Measurements from ENCODE around the gene LRRC8A. TPM values are rescaled to one million over a fixed set of nuclear protein-coding genes. Genes with fewer than 3 reads are reported as not detected.
A peak's percentile ranks its signal among the peaks of the same experiment; 100 is the strongest.

Gene LRRC8A
- total RNA-seq, 1 experiment from 2014 or later = 16.4 TPM

DNA sequence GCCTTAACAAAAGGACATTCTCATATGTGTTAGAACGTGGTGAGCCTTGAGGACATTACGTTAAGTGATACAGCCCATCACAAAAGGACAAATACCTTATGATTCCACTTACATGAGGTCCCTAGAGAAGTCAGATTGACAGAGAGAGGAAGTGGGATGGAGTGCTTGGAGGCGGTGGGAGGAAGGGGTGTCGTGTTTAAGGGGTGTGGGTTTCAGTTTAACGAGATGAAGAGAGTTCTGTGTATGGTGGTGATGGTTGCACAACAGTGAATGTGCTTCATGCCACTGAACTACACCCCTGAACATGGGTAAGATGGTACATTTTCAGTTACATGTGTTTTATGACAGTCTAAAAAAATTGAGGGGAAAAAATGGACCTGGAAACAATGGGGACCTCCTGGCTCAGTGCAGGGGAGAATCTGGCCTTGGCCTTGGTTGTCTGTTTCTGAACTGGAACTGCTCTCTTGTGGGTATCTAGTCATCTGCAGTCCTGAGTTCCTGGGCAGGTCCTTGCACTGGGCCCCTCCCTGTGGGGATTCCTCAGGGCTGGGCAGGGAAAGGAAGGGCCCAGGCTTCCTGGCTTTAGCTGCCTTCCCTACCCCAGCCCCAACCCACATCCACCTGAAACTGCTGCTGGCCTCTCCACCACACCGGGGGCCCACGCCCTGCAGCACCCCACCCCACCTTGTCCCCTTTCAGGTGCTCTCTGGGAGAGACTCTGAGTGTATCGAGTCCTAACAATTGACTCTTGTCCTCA is 17.8 kb downstream of the LRRC8A start:
- ChIA-PET CTCF (no interaction called here), POLR2A (no interaction called here)
- no TSS peak for BruUV-seq (replicated peaks)
- ATAC-seq (peak; percentile 59; the same call in 1 of the 2 replicates), DNase-seq (ENCODE audit: low read depth, low spot score) (no peak)
- Histone ChIP-seq H3K9me3 (ENCODE audit: control insufficient read depth, insufficient read depth, low read depth, low read length) (no peaks in the 10 kb centered on the region), H3K4me3 (ENCODE audit: low read depth in 2 of 2, low read length in 2 of 2) (no peak overlapping the region), H3K4me1 (ENCODE audit: control insufficient read depth, insufficient read depth, low read length) (no peaks in the 10 kb centered on the region), H3K36me3 (ENCODE audit: control insufficient read depth, insufficient read depth, low read length) (no peaks in the 10 kb centered on the region), H3K27ac (ENCODE audit: low read length) (no peak overlapping the region), H3K27me3 (ENCODE audit: control insufficient read depth, insufficient read depth, low read length) (no peaks in the 10 kb centered on the region)
- intact Hi-C loops (cut with micrococcal nuclease; ENCODE audit: unreplicated experiment) = no loop called here
- no peak for TF ChIP-seq SIN3A (IDR thresholded peaks at IDR 0.05; ENCODE audit: borderline replicate concordance, insufficient read depth, low read depth, low read length)
- TF ChIP-seq CTCF (IDR thresholded peaks at IDR 0.05) = no peak
- no peak for TF ChIP-seq REST (IDR thresholded peaks at IDR 0.05; ENCODE audit: insufficient read depth in 1 of 2, low read depth in 2 of 2, low read length in 1 of 2)
- no peak for TF ChIP-seq TCF7L2 (IDR thresholded peaks at IDR 0.05; ENCODE audit: low read depth, low read length)
- TF ChIP-seq POLR2AphosphoS5 (IDR thresholded peaks at IDR 0.05; ENCODE audit: low read depth, low read length) = no peak
- in situ Hi-C loops (cut with HindIII; ENCODE audit: low pct_unique_long_range_greater_than_20kb, low sequenced_read_pairs) = no loop called here

- H3K4me3 ChIP-seq (ENCODE audit: low read depth in 2 of 2, low read length in 2 of 2) = no peak overlapping the region
- no TSS peak for BruUV-seq (replicated peaks)
- DNase-seq (ENCODE audit: low read depth, low spot score) (no peak), ATAC-seq (no peak)
- no peaks in the 10 kb centered on the region for H3K9me3 ChIP-seq (ENCODE audit: control insufficient read depth, insufficient read depth, low read depth, low read length)
- in situ Hi-C loops (cut with HindIII; ENCODE audit: low pct_unique_long_range_greater_than_20kb, low sequenced_read_pairs) (no loop called here), intact Hi-C loops (cut with micrococcal nuclease; ENCODE audit: unreplicated experiment) (no loop called here)
- no peak overlapping the region for H3K27ac ChIP-seq (ENCODE audit: low read length)
- CTCF ChIA-PET = no interaction called here
- no peaks in the 10 kb centered on the region for H3K4me1 ChIP-seq (ENCODE audit: control insufficient read depth, insufficient read depth, low read length)
- no peaks in the 10 kb centered on the region for H3K27me3 ChIP-seq (ENCODE audit: control insufficient read depth, insufficient read depth, low read length)
- H3K36me3 ChIP-seq (ENCODE audit: control insufficient read depth, insufficient read depth, low read length) = no peaks in the 10 kb centered on the region
- TF ChIP-seq SIN3A (IDR thresholded peaks at IDR 0.05; ENCODE audit: borderline replicate concordance, insufficient read depth, low read depth, low read length) = no peak
- no peak for TF ChIP-seq CTCF (IDR thresholded peaks at IDR 0.05)
- no peak for TF ChIP-seq POLR2AphosphoS5 (IDR thresholded peaks at IDR 0.05; ENCODE audit: low read depth, low read length)
- TF ChIP-seq TCF7L2 (IDR thresholded peaks at IDR 0.05; ENCODE audit: low read depth, low read length) = no peak
- TF ChIP-seq REST (IDR thresholded peaks at IDR 0.05; ENCODE audit: insufficient read depth in 1 of 2, low read depth in 2 of 2, low read length in 1 of 2) = no peak
- POLR2A ChIA-PET = no interaction called here
Measured at GRCh38 chr9:128901379-128901778, 19.4 kb downstream of the LRRC8A start.
